Stimulated activated CD8-positive, alpha-beta memory T cell treated with anti-CD3 and anti-CD28 coated beads, Interleukin-15, amount 100 ng/mL, for 24 hours (primary cell): ENCODE results near the gene ZDHHC3.

Experiments
- DNase-seq: peaks from one replicate; pipeline ENCODE4 v3.0.0-alpha.2; 2020; ENCODE audit warnings: low read depth

The ZDHHC3 gene

DNA sequence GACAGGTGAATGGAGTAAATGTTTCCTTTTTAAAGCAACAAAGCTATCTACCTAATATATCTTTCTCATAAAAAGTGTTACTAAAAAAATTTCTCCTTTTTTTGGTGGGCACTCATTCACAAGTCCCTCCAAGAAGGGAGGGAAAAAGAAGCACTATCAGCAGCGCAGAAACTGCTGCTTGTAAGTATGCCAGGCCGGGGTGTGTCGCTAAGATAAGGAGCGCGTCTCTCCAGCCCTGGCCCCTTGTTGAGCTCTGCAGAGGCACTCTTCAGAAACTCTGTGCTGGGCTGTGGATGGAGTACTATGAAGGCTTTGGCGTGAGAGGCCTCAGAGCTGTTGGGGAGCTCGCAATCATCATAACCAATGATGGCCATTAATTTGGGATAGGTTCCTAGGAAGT is 49.1 kb downstream of the ZDHHC3 start:
- no peak for DNase-seq

DNA sequence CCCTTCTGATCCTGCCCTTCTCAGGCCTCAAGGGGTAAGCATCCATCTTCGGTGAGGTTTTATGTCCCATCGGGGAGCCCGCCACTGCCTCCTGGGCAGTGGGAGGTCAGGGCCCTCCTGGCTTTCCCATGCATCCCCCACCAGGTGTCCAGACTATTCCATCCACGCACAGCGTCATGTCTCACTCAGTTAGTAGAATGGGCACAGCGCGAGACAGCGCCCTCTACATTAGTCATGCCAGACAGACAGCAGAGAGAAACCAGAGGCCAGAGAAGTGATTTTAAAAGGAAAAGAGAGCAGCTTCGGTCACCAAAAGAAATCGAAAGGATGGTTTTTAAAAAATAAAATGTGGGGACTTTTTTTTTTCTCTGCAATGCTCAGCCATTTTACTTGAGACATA is 49.8 kb downstream of the ZDHHC3 start:
- DNase-seq, result no peak

DNA sequence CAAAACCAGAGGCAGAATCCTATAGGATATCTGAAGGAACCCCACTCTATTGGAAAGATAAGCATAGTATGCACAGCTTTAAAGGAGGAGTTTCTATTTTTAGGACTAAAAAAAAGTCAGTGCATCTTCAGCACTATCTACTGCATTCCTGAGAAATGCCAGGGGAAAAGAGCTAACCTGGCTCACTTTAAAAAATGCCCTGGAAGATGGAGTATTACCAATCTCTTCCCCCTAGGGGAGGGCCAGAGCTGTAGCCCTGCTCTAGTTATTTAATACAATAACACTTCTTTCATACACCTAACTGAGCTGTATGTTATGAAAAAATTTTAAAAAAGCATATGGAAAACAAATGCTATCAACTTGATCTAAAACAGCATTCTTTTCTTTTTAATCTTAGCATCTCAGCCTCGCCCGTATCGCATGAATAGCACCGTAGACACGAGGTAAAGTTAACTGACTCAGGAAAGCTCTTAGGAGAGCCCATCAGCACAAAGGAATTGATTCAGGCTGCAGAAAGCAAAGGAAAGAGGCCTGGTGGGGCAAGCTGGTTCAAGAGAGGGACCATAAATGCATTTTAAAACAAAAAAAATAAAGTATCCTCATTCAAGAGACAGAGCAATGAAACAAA is 51.4 kb downstream of the ZDHHC3 start:
- no peak for DNase-seq

DNA sequence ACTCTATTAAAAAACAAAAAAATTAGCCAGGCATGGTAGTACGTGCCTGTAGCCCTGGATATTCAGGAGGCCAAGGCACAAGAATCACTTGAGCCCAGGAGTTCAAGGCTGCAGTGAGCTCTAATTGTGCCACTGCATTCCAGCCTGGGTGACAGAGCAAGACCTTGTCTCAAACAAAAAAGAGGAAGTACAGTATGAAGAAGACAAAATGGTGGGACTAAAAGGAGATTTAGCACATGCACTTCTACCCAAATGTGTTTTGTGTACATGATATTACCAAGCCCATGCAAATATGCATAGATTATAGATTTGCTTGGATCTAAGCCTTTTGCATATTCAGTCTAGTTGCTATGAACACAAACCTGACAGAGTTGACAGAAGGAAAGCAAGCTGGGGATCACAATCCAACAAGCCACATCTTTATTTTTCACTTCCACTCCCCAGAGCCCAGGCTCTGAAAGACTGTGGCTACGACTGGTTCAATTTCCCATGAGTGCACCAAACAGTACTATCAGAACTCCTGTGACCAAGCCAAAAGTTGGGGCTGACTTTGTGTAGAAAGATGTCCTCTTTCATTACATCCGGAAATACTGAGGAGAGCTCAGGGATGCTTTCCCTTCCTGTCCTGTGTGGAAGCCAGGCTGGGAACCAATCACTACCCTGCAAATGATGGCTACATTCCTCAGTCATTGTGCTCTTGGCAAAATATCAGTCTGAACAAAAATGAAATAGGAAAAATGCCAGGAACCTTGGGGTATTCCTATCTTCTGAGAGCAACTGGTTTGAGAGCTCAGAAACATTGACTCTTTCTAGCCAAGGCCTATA is 52.1 kb downstream of the ZDHHC3 start:
- no peak for DNase-seq

DNA sequence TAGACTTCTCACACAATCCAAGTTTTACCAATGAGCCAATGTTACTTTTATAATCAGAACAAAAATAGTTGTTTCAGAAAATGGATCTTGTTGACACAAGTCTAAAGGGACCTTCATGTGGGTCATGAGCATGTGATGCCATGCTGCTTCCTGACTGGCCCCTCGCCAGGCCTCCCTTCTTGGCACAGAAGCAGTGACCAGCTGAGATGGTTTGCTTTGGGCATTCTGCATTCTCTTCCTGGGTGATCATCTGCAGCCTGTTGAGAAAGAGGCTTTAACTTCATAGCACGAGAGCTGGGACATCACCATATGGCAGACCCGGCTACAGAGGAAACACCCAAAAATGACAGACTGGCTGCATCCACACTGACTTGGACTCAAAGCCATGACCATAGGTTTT is 55.9 kb downstream of the ZDHHC3 start:
- DNase-seq, result no peak

DNA sequence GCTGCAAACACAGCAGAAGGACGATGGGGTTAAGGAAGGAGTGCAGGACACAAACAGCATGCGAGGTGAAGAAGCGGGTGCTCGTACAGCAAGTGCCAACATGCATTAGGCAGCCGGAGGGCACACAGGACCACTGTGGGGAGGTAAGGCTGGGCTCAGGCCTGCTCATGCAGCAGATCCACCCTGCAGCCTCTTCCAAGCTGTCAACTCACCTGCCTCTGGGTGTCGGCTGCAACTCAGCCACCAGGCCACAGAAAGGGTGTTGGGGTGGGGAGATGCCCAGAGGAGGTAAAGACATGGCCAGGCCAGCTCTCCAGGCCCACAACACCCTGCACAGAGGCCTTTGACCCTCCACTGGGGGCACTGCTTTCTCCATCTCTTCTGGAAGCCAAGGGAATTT is 57.4 kb downstream of the ZDHHC3 start:
- DNase-seq, result no peak

DNA sequence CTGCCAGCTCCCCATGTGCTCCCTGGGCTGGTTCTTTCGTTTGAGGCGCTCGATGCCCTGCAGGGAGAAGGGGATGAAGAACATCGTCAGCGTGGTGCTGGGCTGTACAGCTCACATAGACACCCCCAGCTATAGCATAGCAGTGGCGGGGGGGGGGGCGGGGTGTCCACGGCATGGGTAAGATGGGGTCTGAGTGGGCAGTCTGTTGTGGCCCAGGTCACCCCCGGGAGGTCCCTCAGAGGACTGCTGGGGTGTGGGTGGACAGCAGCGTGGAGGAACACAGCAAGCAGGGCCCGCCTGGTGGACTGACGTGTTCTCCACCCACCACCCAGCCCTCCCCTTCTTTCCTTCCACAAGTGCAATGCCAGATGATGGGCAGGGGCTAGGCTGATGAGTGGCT is 57.9 kb downstream of the ZDHHC3 start:
- no peak for DNase-seq

DNA sequence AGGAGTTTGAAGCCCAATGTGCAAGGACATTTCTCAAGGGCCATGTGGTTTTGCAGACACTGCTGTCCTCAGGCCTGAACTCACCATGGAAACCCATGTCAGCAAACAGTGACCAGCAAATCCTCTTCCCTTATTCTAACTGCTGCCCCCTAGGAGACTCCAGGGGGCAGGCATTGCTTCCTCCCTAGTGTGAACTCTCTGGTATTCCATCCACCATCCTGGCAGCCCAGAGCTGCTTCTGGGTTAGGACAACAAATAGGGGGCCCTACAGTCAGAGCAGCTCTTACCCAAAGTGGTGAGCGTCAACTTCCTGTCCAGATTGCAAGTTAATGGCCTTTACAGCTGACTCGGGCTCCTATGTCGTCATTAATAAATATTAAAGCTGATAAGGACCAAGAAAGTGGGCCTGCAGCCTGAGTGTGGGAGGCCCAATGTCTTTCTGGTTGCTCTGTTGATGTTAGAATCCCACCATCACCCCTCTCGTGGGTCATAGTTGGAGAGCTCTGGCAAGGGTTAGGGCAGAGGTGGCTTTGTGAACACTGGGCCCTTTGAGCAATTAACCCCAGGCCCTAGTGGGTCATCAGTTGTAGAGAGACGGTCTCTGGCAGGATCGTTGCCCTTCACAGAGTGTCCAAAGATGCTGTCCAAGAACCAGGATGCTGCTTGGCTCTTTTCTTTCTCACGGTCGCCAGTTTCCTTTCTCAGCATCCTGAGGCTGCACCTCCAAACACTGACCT is 60.1 kb downstream of the ZDHHC3 start:
- no peak for DNase-seq

DNA sequence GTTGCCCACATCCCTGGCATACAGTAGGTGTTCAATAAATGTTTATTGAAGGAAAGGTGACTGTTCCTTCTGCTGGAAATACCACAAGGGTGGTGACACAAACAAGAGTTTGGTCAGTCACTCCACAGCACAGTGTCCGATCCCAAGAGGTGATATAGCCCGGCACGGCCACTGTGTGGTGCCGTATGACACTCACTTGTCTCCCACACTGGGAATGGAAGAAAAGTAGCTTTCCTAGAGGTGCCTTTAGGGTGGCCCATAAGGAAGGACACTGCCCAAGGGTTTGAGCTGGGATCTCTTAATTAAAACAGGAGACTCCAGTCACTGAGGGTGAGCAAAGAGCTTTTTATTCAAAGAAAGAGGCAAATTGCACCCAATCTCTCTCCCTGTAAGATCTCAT is 61.0 kb downstream of the ZDHHC3 start:
- DNase-seq, result no peak

DNA sequence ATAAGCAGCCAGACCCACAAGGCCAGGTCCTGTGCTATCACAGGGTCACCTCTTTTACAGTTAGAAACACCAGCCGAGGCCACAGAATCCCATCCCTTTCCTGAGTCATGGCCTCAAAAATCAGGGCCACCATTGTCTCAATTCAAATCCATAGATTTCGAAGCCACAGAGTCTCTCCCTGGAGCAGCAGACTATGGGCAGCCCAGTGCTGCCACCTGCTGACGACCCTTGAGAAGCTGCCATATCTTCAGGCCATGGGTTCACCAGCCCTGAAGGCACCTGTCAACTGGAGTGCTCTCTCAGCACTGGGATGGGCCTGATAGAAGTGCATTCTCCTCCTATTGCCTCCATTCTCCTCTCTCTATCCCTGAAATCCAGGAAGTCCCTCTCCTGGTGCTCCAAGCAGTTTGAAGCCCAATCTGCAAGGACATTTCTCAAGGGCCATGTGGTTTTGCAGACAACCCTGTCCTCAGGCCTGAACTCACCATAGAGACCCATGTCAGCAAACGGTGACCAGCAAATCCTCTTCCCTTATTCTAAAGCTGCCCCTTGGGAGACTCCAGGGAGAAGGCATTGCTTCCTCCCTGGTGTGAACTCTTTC is 62.0 kb downstream of the ZDHHC3 start:
- peak; percentile 37 for DNase-seq

DNA sequence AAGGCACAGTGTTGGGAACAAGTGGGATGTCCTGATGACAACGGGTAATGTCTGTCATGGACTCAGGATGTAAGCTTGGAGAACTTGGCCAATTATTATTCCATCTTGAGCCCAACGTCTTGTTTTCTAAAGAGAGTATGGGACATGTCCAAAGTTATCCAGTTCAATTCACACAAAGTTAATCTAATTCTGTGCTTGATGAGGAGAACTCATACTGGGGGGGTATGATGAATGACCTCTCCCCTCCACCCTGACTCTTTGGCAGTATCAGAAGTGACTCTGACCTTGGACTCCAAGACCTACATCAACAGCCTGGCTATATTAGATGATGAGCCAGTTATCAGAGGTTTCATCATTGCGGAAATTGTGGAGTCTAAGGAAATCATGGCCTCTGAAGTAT is 65.3 kb downstream of the ZDHHC3 start:
- DNase-seq, result no peak

DNA sequence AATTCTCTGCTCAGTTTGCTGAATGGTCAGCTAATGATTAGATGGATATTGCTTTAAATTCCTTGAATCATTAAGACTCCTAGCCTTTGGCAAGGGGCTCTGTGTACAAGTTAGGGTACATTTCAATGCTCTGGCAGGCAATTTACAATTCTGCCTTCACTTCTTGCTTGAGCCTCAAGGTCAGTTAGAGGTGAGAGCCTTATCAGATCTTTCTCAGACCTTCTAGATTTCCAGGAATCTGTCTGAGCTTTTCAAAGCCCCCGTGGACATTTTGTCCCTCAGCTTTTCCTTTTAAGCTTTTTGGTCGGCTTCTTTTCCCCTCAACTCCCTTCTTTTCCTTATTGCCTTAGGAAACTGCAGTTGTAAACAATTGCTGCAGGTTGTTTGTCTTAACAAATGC is 66.9 kb downstream of the ZDHHC3 start:
- DNase-seq, result no peak

DNA sequence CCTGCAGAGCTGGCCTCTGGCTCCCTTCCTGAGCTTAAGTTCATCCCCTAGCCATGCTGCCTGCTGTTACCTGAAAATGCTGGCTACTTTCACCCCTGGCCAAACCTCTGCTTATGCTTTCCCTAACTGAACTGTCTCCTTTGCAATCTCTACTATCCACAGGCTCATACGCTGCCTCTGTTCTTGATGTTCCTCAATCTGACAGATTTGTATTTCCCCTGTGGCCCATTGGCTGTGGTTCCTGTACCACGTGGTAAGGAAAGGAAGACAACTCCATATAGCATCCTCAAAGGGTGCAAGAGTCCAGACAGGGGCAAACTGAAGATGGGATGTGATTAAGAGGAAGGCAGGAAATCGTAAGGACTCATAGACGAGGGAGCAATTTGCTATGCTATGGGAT is 68.4 kb downstream of the ZDHHC3 start:
- DNase-seq, result no peak

DNA sequence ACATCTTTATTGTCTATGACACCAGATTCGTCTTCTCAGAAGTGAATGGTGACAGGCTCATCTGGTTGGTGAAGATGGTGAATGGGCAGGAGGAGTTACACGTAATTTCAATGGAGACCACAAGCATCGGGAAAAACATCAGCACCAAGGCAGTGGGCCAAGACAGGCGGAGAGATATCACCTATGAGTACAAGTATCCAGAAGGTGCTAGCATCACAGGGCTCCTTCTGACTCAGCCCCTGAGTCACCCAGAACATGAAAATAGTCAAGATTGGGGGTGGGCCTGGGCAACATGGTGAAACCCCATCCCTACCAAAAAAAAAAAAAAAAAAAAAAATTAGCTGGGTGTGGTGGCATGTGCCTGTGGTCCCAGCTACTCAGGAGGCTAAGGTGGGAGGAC is 69.0 kb downstream of the ZDHHC3 start:
- DNase-seq, result no peak

DNA sequence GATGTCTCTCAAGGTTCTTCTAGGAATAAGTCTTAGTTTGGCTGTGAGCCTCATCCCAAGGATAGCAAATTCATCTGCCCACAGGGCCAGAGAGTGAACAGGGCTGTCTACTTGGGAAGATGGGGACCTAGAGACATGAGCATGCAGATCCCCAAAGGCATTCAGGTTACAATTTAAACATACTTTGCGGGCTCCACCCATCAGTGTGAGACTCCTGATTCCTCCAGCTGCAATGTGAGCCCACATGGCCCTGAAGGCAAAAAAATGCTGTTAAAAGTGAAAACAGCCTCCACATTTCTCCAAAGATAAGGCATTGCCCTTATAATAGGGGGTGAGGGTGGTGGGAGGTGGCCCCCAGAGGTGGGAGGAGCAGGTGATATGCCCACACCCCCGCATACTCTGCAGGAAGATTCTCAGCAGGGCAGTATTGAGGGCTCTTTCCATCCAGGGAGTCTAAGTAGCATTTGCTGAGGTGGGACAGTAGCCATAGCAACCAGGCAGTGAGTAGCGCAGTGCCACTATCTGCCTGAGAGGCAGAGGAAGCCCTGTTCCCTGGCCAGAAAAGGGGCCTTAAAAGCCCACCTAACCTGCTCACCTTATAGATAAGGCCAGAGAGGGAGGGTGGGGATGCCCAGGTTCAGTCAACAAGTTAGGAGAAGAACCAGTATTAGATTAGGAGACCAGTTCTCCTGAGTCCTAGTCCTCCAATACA is 70.4 kb downstream of the ZDHHC3 start:
- no peak for DNase-seq

DNA sequence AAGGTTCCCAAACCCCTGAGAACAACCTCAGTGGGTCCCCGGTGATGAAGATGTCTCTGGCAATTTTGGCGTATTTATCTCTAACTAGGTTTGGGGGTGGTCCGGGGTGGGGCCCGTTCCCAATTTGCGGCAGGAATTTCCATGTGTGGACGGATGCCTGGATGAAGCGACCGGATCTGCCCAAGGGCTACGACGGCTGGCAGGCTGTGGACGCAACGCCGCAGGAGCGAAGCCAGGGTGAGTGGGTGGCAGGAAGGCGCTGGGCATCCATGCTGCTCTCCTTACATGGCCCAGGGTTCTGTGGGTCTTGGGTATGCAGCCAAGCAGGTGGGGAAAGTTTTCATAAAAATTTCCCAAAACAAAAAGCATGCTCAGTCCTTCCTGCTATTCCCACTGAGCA is 72.2 kb downstream of the ZDHHC3 start:
- DNase-seq, result no peak

DNA sequence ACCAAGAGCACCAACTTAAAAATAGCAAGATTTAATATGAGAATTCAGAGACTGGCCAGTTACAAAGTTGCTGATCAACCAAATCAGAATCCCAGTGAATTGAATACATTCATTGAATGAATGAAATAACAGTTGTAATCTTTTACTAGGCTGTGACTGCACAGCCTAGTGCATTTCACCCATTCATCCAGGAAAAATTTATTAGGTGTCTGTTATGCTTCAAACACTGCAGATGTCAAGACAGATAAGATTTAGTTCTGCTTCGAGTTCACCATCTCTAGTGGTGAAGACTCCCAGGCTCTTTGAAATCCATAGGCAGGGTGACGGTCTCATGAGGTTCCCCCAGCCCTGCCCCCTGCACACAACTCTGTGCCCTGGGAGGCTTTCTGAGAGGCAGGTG is 72.7 kb downstream of the ZDHHC3 start:
- no peak for DNase-seq

DNA sequence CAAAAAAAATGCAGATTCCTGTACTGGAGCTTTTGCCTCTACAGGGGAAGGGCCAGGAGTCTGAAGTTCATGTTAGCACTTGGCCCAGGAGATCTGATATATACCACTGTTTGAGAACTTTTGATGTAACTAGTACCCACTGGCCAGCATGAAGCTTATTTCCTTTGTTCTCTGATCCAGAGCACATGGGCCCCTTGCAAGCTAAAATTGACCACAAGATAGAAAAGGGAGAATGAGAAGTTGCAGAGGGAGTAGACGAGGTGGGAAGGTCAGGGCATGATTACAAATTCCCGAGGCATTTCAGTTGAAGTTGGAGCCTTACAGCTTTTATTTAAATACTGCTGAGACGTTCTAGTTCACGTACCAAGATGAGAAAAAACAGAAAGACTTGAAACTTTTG is 73.3 kb downstream of the ZDHHC3 start:
- DNase-seq, result no peak

DNA sequence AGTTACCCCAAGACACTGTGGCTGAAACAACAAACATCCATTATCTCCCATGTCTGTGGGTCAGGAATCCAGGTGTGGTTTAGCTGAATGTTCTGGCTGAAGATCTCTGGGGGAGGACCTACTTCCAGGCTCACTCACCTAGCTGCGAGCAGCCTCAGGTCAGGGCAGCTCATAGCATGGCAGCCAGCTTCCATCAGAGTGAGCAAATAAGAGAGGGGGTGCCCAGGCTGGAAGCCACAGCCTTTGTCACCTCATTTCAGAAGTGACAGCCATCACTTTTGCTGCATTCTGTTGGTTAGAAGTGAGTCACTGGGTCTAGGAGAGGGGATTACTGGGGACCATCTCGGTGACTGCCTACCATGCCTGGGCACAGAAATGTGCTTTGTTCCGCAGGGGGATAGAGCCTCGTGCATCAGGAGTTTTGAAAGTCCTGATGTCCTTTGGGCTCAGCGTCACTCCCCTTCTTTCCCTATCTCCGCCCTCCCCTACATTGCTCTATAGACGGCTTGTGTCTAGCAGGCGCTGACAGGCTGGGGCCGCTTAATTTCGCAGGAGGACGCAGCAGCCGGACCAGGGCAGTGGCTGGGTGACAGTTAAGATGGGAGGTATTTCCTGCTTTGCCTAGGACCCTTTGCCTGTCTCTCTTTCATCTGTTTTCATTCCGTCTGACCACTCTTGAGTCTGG is 76.1 kb downstream of the ZDHHC3 start:
- no peak for DNase-seq

DNA sequence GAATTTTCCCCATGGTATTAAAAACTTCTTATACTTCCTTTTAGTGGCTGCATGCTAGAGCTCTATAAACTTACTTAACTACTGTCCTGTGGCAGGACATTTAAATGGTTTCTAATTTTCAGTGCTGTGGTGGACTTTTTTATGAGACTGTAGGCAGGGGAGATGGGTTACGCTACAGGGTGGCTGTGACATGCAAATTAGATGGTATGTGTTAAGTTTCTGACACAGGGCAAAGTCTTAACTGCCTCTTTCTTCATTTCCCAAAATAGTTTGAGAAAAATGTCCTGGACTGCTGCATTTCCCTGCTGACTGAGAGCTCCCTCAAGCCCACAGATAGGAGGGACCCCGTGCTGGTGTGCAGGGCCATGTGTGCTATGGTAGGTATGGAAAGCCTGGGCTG is 79.5 kb downstream of the ZDHHC3 start:
- no peak for DNase-seq

DNA sequence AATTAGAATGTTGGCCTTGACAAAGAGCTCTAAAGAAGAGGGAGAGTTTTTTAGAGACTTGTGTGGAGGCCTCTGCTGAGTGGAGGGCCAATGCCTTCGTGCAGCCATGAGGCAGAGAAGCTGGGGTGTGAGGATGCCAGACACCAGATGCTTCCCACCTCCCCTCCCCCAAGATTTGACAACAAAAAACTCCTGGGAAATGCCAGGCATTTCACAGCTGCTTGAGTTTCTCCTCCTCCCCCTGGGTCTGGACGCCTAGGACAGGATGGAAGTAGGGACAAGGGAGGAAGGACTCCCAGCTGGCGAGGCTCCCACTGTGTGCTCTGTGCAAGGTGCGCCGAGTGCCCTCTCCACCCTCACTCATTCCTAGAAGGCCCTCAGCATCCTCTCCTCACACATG is 81.5 kb downstream of the ZDHHC3 start:
- DNase-seq, result no peak

DNA sequence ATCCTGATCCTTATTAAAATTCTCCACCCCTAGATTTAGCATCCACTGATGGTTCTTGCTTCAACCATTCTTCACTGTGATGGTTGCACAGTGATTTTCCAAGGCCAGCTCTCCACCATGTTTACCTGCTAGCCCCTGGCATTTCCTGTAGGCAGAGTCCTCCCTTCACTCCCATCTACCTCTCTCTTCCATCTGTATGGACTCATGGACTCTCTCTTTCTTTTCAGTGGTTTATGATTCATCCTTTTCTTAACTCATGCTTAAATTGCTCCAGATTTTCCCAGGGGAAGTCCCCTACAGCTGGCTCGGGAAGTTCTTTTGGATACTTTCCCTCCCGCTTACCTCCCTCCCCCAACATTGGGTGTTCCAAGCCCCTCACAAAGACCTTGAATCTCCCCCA is 82.9 kb downstream of the ZDHHC3 start:
- no peak for DNase-seq
